Neural cell (in vitro differentiated cells): ENCODE measurements around the gene ASRGL1. TPM values are rescaled to one million over a fixed set of nuclear protein-coding genes. Genes with fewer than 3 reads are reported as not detected.
"Not testable (repeated sequence)": the region's sequence is repeated elsewhere in the genome, so short reads cannot be mapped to it uniquely, and the experiment has no call there.

Experiments
- H2AFZ ChIP-seq: fragments of 200-600, 300-800 bp; sonication (generic), shearing (Covaris generic); 2 replicates; pipeline ENCODE4 v1.6.0; 2014; ENCODE audit warnings: low read depth, mild to moderate bottlenecking, antibody characterized with exemption, low read length, moderate library complexity
- H3F3A ChIP-seq: fragments of 200-600 bp; shearing (Covaris generic); 2 replicates; pipeline ENCODE4 v1.6.1; 2016; ENCODE audit warnings: mild to moderate bottlenecking, moderate library complexity, mixed read lengths, antibody characterized with exemption, low read length; ENCODE audit not compliant: insufficient read depth, poor library complexity, severe bottlenecking
- H3K27ac ChIP-seq: fragments of 200-600, 300-800 bp; sonication (generic), shearing (Covaris generic); 2 replicates; pipeline ENCODE4 v1.5.1; 2014; ENCODE audit warnings: mild to moderate bottlenecking, low read length, moderate library complexity
- H3K27me3 ChIP-seq: fragments of 300-800, 200-600 bp; sonication (generic), shearing (Covaris generic); 2 replicates; pipeline ENCODE4 v1.6.0; 2014; ENCODE audit warnings: mild to moderate bottlenecking, low read depth, low read length, moderate library complexity; ENCODE audit not compliant: insufficient read depth
- H3K36me3 ChIP-seq: fragments of 300-800, 200-600 bp; sonication (generic), shearing (Covaris generic); 2 replicates; pipeline ENCODE4 v1.5.1; 2014; ENCODE audit warnings: mild to moderate bottlenecking, antibody characterized with exemption, low read length, moderate library complexity; ENCODE audit not compliant: insufficient read depth
- H3K4me2 ChIP-seq: fragments of 300-800, 200-600 bp; sonication (generic), shearing (Covaris generic); 2 replicates; pipeline ENCODE4 v1.6.0; 2014; ENCODE audit warnings: mild to moderate bottlenecking, low read length
- H3K4me3 ChIP-seq: fragments of 300-800, 200-600 bp; sonication (generic), shearing (Covaris generic); 2 replicates; pipeline ENCODE4 v1.5.1; 2014; ENCODE audit warnings: mild to moderate bottlenecking, low read length, moderate library complexity
- H3K79me2 ChIP-seq: fragments of 200-600 bp; shearing (Covaris generic); replicated peaks from 2 replicates; pipeline ENCODE4 v1.6.0; 2014; ENCODE audit warnings: mild to moderate bottlenecking, low read length, moderate library complexity; ENCODE audit not compliant: insufficient read depth
- H3K9ac ChIP-seq: fragments of 300-800, 200-600 bp; sonication (generic), shearing (Covaris generic); 2 replicates; pipeline ENCODE4 v1.6.1; 2016; ENCODE audit warnings: mild to moderate bottlenecking, low read length, mixed read lengths
- H3K9me2 ChIP-seq: fragments of 200-600 bp; shearing (Covaris generic); 2 replicates; pipeline ENCODE4 v1.6.1; 2016; ENCODE audit warnings: mild to moderate bottlenecking, low read length, mixed read lengths; ENCODE audit not compliant: insufficient read depth
- H3K9me3 ChIP-seq: fragments of 200-600, 300-800 bp; sonication (generic), shearing (Covaris generic); 2 replicates; pipeline ENCODE4 v1.6.1; 2016; ENCODE audit warnings: mild to moderate bottlenecking, mixed run types, low read length, moderate library complexity, mixed read lengths
- H4K20me1 ChIP-seq: fragments of 200-600 bp; shearing (Covaris generic); 2 replicates; pipeline ENCODE4 v1.6.1; 2016; ENCODE audit warnings: mild to moderate bottlenecking, mixed run types; ENCODE audit not compliant: insufficient read depth
- CTCF ChIP-seq: fragments of 450-650 bp; IDR thresholded peaks from 2 replicates; pipeline ENCODE4 v1.5.1; 2014; ENCODE audit warnings: antibody characterized with exemption, mild to moderate bottlenecking, moderate library complexity; ENCODE audit not compliant: poor library complexity, severe bottlenecking
- EP300 ChIP-seq: fragments of 450-650 bp; conservative IDR thresholded peaks from 2 replicates; pipeline ENCODE4 v1.6.1; 2014; ENCODE audit warnings: antibody characterized with exemption, mild to moderate bottlenecking, moderate library complexity; ENCODE audit not compliant: poor library complexity, severe bottlenecking
- MXI1 ChIP-seq: fragments of 450-650 bp; conservative IDR thresholded peaks from 2 replicates; pipeline ENCODE4 v1.6.1; 2014; ENCODE audit warnings: antibody characterized with exemption, mild to moderate bottlenecking; ENCODE audit not compliant: poor library complexity, severe bottlenecking
- POLR2AphosphoS5 ChIP-seq: IDR thresholded peaks from 2 replicates; pipeline ENCODE4 v1.6.1; 2012
- RAD21 ChIP-seq: fragments of 450-650 bp; conservative IDR thresholded peaks from 2 replicates; pipeline ENCODE4 v1.6.1; 2014; ENCODE audit warnings: antibody characterized with exemption, mild to moderate bottlenecking, moderate library complexity
- SMC3 ChIP-seq: fragments of 450-650 bp; conservative IDR thresholded peaks from 2 replicates; pipeline ENCODE4 v1.6.1; 2014; ENCODE audit warnings: antibody characterized with exemption, mild to moderate bottlenecking, moderate library complexity; ENCODE audit not compliant: poor library complexity
- TAF1 ChIP-seq: IDR thresholded peaks from 2 replicates; pipeline ENCODE4 v1.6.1; 2012; ENCODE audit warnings: low read depth
- polyA plus RNA-seq: library from polyadenylated mRNA; depleted of rRNA; stranded (reverse); fragments of >200 nt; gene quantifications from 2 replicates; pipeline ENCODE4 v1.2.3, GENCODE V29; 2014
- TF ChIP-seq, protein P1 (sequence below): IDR thresholded peaks from 2 replicates; pipeline ENCODE4 v1.6.1; 2012; ENCODE audit warnings: borderline replicate concordance

Gene ASRGL1
- polyA plus RNA-seq, 1 donor from 2014 or later: 129 TPM

- no peak for TF ChIP-seq POLR2AphosphoS5
- no peak for TF ChIP-seq RAD21
- no peak for TF ChIP-seq TAF1
- TF ChIP-seq, protein P1, sequence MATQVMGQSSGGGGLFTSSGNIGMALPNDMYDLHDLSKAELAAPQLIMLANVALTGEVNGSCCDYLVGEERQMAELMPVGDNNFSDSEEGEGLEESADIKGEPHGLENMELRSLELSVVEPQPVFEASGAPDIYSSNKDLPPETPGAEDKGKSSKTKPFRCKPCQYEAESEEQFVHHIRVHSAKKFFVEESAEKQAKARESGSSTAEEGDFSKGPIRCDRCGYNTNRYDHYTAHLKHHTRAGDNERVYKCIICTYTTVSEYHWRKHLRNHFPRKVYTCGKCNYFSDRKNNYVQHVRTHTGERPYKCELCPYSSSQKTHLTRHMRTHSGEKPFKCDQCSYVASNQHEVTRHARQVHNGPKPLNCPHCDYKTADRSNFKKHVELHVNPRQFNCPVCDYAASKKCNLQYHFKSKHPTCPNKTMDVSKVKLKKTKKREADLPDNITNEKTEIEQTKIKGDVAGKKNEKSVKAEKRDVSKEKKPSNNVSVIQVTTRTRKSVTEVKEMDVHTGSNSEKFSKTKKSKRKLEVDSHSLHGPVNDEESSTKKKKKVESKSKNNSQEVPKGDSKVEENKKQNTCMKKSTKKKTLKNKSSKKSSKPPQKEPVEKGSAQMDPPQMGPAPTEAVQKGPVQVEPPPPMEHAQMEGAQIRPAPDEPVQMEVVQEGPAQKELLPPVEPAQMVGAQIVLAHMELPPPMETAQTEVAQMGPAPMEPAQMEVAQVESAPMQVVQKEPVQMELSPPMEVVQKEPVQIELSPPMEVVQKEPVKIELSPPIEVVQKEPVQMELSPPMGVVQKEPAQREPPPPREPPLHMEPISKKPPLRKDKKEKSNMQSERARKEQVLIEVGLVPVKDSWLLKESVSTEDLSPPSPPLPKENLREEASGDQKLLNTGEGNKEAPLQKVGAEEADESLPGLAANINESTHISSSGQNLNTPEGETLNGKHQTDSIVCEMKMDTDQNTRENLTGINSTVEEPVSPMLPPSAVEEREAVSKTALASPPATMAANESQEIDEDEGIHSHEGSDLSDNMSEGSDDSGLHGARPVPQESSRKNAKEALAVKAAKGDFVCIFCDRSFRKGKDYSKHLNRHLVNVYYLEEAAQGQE: no peak
- TF ChIP-seq CTCF: no peak
- no peak for TF ChIP-seq SMC3
- TF ChIP-seq EP300: no peak
- TF ChIP-seq MXI1: no peak
- no peaks in the 10 kb centered on the region for H3K36me3 ChIP-seq
- H3K27me3 ChIP-seq: no peaks in the 10 kb centered on the region
- H3F3A ChIP-seq: no peaks in the 10 kb centered on the region
- no peak overlapping the region for H3K4me3 ChIP-seq
- no peaks in the 10 kb centered on the region for H3K9me3 ChIP-seq
- no peaks in the 10 kb centered on the region for H3K79me2 ChIP-seq
- H2AFZ ChIP-seq: no peak overlapping the region
- no peaks in the 10 kb centered on the region for H3K9me2 ChIP-seq
- H4K20me1 ChIP-seq: no peaks in the 10 kb centered on the region
- H3K9ac ChIP-seq: no peak overlapping the region
- H3K4me2 ChIP-seq: no peak overlapping the region
- H3K27ac ChIP-seq: no peak overlapping the region
Observed at GRCh38 chr11:62324731-62325556, 12.3 kb upstream of the ASRGL1 start.

DNA sequence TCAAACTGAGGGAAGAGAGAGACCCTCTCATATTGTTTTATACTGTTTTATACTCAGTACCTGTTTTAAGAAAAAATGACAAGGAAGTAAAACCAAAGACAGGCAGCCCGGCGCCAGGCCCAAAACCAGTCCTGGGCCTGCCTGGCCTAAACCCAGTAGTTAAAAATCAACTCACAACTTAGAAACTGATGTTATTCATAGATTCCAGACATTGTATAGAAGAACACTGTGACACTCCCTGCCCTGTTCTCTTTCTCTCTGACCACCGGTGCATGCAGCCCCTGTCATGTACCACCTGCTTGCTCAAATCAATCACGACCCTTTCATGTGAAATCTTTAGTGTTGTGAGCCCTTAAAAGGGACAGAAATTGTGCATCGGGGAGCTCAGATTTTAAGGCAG is 11.5 kb upstream of the ASRGL1 start:
- not testable (repeated sequence) for H3K9me3 ChIP-seq, H3K36me3 ChIP-seq, H3K9ac ChIP-seq, H2AFZ ChIP-seq, H3F3A ChIP-seq, H4K20me1 ChIP-seq, H3K27me3 ChIP-seq, H3K79me2 ChIP-seq, H3K4me2 ChIP-seq, H3K9me2 ChIP-seq, H3K4me3 ChIP-seq, H3K27ac ChIP-seq

- H3K27me3 ChIP-seq, H3K4me3 ChIP-seq, H4K20me1 ChIP-seq, H3K79me2 ChIP-seq, H3K36me3 ChIP-seq, H3K27ac ChIP-seq, H3K4me2 ChIP-seq, H2AFZ ChIP-seq, H3K9ac ChIP-seq, H3F3A ChIP-seq, H3K9me3 ChIP-seq, H3K9me2 ChIP-seq: not testable (repeated sequence)
Observed at GRCh38 chr11:62326719-62327118, 10.5 kb upstream of the ASRGL1 start.

- not testable (repeated sequence) for H3K27me3 ChIP-seq, H3K4me2 ChIP-seq, H3K9ac ChIP-seq, H3K36me3 ChIP-seq, H3F3A ChIP-seq, H3K27ac ChIP-seq, H4K20me1 ChIP-seq, H3K79me2 ChIP-seq, H3K4me3 ChIP-seq, H3K9me3 ChIP-seq, H2AFZ ChIP-seq, H3K9me2 ChIP-seq
Observed at GRCh38 chr11:62327541-62327940, 9.7 kb upstream of the ASRGL1 start.

GRCh38 chr11:62331264-62331663 is 6.0 kb upstream of the ASRGL1 start:
- H2AFZ ChIP-seq, H3F3A ChIP-seq, H4K20me1 ChIP-seq, H3K4me3 ChIP-seq, H3K27ac ChIP-seq, H3K27me3 ChIP-seq, H3K9me2 ChIP-seq, H3K9ac ChIP-seq, H3K36me3 ChIP-seq, H3K4me2 ChIP-seq, H3K79me2 ChIP-seq, H3K9me3 ChIP-seq: not testable (repeated sequence)
